GM19324 (cell line): ENCODE data around the gene RPS5.

Source experiments
- ATAC-seq: cut with Tn5 transposase; IDR thresholded peaks from one replicate; pipeline ENCODE4 v1.9.1; 2021; ENCODE audit warnings: mild to moderate bottlenecking, moderate library complexity; ENCODE audit not compliant: unreplicated experiment, low FRiP score

Gene RPS5

GRCh38 chr19:58381460-58382212, 5.4 kb upstream of the RPS5 start:
- ATAC-seq: no peak

DNA sequence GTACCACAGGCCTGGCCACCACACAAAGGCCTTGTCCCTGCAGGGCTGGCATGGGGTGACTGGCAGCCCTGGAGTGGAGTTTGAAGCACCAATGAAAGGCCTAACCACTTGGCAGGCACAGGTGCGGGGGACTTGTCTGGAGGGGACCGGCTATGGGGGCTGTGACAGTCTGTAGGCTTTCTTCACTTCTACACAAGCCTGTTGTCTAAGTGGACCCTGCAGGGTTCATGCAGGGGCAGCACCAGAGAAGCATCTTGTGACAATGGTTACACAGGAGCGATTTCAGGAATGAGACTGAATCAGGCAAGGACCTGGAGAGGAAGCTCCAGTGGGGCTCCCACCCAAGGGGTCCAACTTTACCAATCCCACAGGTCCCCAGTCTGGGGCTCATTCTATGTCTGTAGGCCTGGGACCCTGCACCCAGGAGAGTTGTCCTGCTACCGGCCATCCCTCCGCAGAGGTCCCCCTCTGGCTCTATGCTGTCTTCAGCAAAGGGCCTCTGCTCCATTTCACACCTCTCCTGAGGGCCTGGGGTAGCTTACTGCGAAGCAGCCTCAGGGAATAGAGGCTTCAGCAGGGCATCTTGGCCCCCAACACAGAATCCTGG, 4.0 kb upstream of the RPS5 start:
- ATAC-seq: no peak

GRCh38 chr19:58385313-58385890, 1.7 kb upstream of the RPS5 start:
- no peak for ATAC-seq

DNA sequence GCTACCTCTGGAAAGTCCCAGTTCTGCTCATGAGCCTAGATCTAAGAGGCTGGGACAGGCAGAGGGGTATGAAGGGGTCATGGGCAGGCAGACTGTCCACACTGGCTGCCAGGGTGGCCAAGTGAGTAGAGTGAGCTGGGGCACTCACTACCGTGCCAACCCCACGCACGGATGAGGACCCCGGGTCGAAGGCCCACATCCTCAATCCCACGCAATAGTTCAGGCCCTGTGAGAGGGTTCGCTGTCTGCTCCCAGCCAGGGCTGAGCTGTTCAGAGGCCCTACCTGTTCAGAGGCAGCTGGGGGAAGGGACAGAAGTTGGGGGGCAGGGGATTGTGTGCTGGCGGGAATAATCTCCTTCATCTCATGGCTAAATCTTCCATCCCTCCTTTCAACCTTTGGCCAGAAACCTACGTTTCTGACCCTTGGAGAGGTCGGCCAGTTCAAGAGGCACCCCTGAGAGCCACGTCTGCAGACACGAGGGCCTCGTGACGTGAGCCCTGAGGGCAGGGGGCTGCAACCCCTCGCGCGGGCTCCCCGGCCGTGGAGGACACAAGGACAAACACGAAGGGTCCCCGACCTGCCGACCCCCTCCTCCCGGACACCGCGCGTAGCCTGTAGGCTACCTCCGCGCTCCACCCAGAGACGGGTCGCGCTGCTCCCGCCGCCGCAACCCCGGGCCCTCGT, 1.0 kb upstream of the RPS5 start:
- no peak for ATAC-seq

DNA sequence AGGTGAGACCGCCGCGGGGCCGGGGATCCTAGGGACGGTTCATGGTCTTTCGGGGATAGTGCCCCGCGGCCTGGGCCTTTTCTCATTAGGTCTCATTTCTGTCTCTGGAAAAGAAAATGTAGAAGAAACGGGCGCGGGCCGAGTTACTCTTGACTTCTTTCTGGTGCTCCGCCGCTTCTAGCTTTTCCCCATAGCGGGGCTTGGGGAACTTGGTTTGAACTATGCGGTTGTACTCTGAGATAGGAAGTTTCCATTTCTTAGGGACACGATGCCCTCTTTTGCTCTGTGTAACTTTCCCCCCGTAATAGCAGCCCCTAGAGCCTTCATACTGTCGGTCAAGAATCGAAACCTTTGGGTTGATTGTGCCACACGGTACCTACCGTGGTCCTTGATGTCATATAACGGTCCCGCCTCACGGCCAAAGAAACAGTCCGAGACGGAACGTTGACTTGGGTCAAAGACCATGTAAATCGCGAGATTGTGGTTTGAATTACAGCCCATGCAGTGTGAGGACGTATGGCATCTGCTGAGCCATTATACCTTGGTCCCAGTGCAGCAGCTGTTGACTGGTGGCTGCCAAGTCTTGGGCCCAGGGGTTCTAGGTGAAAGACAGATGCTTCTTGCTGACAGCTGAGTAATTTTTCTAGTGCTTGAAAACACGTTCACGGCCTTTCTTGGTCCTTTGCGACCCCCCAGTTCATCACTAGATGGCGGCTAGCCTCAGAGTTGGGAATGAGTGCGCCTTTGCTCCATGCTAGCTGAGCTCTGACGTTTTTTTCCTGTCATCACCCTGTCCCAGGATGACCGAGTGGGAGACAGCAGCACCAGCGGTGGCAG, 487 bp downstream of the RPS5 start:
- no peak for ATAC-seq

GRCh38 chr19:58388175-58388526, 1.1 kb downstream of the RPS5 start:
- ATAC-seq: no peak

DNA sequence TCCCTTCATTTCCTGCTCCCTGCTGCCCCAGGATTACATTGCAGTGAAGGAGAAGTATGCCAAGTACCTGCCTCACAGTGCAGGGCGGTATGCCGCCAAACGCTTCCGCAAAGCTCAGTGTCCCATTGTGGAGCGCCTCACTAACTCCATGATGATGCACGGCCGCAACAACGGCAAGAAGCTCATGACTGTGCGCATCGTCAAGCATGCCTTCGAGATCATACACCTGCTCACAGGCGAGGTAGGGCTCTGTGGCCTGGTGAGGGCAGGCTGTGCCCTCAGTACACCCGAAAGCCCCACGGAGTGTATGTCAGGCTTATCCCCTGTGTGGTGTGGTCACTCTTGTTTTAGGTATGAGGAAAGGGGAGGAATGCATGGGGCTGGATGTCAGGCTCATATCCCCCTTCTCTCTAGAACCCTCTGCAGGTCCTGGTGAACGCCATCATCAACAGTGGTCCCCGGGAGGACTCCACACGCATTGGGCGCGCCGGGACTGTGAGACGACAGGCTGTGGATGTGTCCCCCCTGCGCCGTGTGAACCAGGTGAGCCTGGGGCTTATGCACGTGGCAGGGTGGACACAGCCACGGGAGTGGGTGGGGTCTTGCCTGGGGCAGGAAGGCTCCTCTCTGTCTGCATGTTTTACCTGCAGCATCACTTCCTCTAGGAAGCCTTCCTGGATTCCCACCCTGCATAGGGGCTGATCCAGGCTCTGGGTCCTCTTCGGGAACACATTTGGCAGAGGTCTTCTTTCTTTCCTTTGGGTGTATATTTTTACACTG, 6.1 kb downstream of the RPS5 start:
- ATAC-seq: no peak

DNA sequence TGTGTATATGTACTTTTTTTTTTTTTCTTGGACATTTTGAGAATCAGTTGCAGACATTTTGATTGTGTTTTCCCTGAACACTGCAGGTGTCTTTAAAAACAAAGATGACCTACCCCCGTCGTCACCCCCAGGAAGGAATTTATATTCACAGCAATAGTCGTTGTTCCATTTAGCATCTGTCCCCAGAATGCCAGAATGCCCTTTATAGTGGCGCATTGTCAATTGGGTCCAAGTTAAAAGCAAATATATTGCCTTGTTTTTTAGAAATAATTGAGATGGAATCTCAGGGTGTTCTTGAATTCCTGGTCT, 6.6 kb downstream of the RPS5 start:
- no peak for ATAC-seq

GRCh38 chr19:58394821-58395219, 7.8 kb downstream of the RPS5 start:
- ATAC-seq: no peak

DNA sequence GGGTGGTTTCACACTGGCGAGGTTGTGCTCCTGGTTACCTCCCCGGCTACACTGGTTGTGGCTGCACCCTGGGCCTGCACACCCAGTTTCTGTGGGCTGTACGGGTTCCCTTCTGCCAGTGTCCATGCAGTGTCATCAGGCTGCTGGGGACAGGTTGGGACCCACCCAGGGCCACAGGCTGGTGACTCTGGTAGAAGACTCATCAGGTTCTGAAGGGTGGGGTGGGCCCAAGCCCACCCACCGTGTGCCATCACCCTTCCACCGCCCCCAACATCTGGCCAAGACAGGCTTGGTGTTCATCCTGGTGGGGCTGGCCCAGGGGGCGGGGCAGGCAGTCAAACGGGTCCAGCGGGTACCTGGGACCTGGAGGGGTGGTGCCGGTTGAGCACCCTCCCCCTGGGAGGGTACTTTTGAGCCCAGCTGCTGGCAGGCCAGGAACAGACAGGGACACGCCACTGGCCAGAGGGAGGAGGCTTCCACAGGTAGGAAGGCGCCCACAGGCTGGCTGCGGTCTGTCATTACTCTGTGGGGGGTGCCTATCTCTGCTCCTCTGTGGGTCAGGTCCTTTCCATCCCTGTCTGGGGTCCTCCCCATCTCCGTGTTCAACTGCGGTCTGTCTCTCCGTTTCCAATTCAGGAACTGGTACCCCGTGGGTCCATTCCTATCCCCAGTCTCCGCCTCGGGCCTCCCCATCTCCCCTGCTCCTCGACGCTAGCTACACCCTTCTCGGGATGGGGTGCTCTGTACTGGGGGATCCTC, 8.3 kb downstream of the RPS5 start, which contains the start of gene RNF225:
Gene RNF225, plus strand, starts transcription at position 437 of the 759 bp plus-strand sequence. CDS start 434 bp downstream, outside the sequence.
- no peak for ATAC-seq

DNA sequence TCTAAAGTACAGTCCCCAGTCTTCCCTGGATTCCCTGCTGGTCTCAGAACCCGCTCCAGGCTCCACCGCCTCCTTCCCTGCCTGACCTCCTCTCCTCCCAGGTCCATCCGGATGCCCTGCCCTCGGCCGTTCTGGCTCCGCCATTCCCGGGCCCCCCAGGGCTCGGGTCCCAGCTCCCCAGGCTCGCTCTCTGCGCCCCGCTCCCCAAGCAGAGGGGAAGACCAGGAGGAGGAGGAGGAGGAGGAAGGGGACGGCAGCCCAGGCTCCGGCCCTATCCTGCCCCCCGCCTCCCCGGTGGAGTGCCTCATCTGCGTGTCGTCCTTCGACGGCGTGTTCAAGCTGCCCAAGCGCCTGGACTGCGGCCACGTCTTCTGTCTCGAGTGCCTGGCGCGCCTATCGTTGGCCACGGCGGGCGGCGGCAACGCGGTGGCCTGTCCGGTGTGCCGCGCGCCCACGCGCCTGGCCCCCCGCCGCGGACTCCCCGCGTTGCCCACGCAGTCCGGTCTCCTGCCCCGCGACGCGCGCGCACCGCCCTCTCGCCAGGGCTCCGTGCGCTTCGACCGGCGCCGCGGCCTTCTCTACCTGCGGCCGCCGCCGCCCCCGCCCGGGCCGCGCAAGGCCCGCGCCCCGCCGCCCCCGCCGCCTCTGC, 9.0 kb downstream of the RPS5 start:
- no peak for ATAC-seq

GRCh38 chr19:58396691-58397532, 9.8 kb downstream of the RPS5 start:
- ATAC-seq: no peak

DNA sequence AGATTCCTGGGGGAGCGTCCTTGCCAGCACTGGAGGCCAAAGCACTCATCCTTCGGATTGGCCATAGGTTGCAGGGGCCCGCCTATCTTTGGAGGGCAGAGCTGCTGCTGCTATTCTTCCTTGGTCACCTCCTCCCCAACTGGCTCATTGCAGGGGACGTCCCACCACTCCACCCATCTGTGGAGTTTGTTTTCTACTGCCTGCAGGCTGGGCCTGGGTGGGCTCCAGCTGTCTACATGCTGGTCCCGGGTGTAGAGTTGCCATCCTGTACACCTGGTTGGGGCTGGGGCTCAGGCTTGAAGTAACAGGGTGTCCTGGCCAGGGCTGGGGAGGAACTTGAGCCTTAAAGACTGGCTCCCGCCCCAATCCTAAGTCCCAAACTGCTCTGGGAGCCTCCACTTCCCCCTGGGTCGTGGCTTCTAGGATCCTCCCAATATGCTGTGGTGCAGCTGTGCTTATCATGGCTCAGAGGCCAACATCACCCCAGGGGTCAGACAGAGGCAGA, 10.5 kb downstream of the RPS5 start:
- ATAC-seq: no peak

GRCh38 chr19:58398087-58398486, 11.0 kb downstream of the RPS5 start:
- ATAC-seq: no peak

DNA sequence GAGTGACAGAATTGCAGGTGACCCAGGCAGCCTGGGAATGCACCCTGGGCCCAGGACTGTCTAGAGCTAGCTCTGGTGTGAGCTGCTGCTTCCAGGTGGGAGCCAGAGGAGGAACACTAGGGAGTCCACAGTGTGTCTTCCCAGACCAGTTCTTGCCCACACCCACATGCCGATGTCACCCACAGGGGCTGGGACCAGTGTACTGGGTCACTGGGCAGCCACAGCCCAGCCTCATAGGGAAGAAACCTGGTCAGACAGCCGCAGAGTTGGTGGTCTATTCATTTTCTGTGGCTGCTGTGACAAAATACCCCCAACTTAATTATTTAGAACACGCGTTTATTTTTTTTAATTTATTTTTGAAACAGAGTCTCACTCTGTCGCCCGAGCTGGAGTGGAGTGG, 11.5 kb downstream of the RPS5 start:
- ATAC-seq: no peak

DNA sequence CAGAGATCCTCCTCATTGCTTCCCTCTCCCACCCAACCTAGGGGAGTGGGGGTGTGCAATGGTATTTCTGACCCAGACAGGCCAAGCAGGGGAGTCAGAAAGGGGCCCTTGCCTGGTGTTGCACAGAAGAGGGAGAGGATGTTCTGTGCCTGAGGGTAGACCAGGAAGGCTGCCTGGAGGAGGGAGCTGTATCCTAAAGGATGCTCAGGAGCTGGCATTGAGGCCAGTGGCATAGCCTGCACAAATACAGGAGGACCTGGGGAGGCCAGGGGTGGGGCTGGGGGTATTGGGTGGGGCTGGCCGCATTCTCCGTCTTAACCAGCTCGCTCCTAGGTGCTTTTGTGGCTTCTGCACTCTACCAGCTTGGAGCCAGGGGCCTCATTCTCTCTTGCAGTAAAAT, 12.8 kb downstream of the RPS5 start:
- no peak for ATAC-seq

DNA sequence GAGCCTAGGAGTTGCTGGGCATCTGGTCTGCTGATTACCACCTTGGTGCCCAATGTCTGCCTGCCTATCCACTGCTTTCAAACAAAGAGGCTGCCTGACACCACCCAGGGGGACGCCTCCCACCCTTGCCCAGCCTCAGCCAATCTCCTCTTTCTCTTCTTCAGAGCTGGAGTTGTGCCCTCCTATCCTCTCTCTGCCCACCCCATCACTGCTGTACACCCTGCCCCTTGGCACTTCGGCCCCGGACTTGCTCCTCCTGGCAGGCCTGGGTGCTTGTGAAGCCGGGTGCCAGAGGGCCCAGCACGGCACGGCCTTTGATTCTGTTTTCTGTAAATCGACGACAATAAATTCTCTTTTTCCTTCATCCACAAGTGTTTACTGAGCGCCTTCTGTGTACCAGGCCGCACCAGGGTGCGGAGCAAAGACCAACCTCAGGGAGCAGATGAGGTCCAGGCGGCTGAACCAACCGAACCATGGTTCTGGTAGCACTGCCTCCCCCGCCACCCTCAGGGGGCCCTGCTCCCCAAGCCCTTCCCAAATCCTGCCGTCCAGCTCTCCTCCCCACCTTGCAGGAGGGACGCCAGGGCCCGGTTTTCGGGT, 13.3 kb downstream of the RPS5 start:
- ATAC-seq: no peak
